Esophagus muscularis mucosa (tissue), 4 donors: ENCODE results near the gene FOS. TPM values are rescaled to one million over a fixed set of nuclear protein-coding genes. Genes with fewer than 3 reads are reported as not detected.

Source experiments
- DNase-seq: peaks from one replicate; pipeline ENCODE4 v3.0.0-alpha.2; 2017; ENCODE audit errors: extremely low spot score
- H3K27ac ChIP-seq, 4 donors: fragments of 200-600 bp; sonication (generic); replicated peaks in 1 of 4; 1 replicate in 3 of 4; 2 replicates in 1 of 4; pipeline ENCODE4 v1.5.1; 2016 to 2019; ENCODE audit warnings: mild to moderate bottlenecking in 1 of 4
- H3K27me3 ChIP-seq, 4 donors: fragments of 200-600 bp; sonication (generic); one replicate each; pipeline versions ENCODE4 v1.5.1 to v1.6.0; 2016 to 2019
- H3K36me3 ChIP-seq, 4 donors: fragments of 200-600 bp; sonication (generic); one replicate each; pipeline ENCODE4 v1.5.1; 2016 to 2019
- H3K4me1 ChIP-seq, 4 donors: fragments of 200-600 bp; sonication (generic); one replicate each; pipeline ENCODE4 v1.5.1; 2016 to 2019
- H3K4me3 ChIP-seq, 4 donors: fragments of 200-600 bp; sonication (generic); 1 replicate in 2 of 4; 2 replicates in 2 of 4; pipeline ENCODE4 v1.5.1; 2016 to 2019; ENCODE audit warnings: mild to moderate bottlenecking in 4 of 4, moderate library complexity in 1 of 4
- H3K9me3 ChIP-seq, 4 donors: fragments of 200-600 bp; sonication (generic); 1 replicate in 3 of 4; 2 replicates in 1 of 4; pipeline ENCODE4 v1.5.1; 2016 to 2019
- CTCF ChIP-seq, 3 experiments: fragments of 200-600 bp in 2 of 3; fragments of 450-650 bp in 1 of 3; sonication (generic) in 2 of 3; IDR thresholded peaks; one replicate each; pipeline ENCODE4 v1.5.1; 2017 to 2019; ENCODE audit warnings: antibody characterized with exemption in 3 of 3, mild to moderate bottlenecking in 2 of 3, moderate library complexity in 1 of 3
- EP300 ChIP-seq: sonication (generic); formaldehyde crosslinking; IDR thresholded peaks from one replicate; pipeline ENCODE4 v1.6.1; 2017; ENCODE audit warnings: antibody characterized with exemption
- POLR2A ChIP-seq: fragments of 450-650 bp; IDR thresholded peaks from one replicate; pipeline ENCODE4 v1.6.1; 2017; ENCODE audit warnings: antibody characterized with exemption, moderate library complexity, mild to moderate bottlenecking, low read depth
- POLR2AphosphoS5 ChIP-seq, 2 donors: sonication (generic); formaldehyde crosslinking; IDR thresholded peaks; one replicate each; pipeline ENCODE4 v1.6.1; 2017; ENCODE audit warnings: antibody characterized with exemption in 2 of 2
- WGBS: methylation state at CpG from one replicate; pipeline ENCODE4 v1.1.5; 2018; 5-methylcytosine and 5-hydroxymethylcytosine counted together
- intact Hi-C: fragments of 100-400 bp; cut with DNase I; formaldehyde crosslinking; loops from one replicate; pipeline ENCODE4 v1.15.1; 2023
- total RNA-seq, 4 donors: library from RNA; depleted of rRNA; stranded (reverse); fragments of >200 nt; gene quantifications; one replicate each; pipeline versions ENCODE4 v1.1.0 to v1.2.1, GENCODE V29; 2016

The FOS gene
- total RNA-seq, 4 donors from 2014 or later = 68.6 to 695 (median 143) TPM

DNA sequence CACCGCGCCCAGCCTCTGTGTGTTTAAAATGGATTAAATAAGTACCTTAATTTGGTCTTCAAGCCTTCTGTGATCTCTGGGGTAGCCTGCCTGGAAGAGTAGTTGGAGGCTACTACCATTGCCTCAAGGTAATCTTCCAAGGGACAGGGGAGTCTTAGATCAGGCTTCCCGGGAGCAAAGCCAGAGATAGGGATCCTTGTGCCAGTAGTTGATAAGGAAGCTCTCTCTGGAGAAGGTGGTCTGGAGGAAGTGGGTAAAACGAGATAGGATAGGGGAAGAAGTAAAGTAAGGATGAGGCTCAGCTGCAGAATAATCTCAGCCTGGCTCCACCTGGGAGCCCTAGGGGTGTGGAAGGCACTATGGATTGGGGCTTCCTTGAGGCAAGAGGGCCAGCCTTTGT, 38.5 kb downstream of the FOS start:
- no peak for TF ChIP-seq POLR2AphosphoS5 (IDR thresholded peaks at IDR 0.05)
- TF ChIP-seq EP300 = no peak
- no peak for TF ChIP-seq CTCF (IDR thresholded peaks at IDR 0.05)
- intact Hi-C loops = no loop called here
- 90% methylated on average over 4 of the region's 4 CpGs for WGBS

GRCh38 chr14:75318353-75318752, 39.7 kb downstream of the FOS start:
- intact Hi-C loops = no loop called here
- H3K36me3 ChIP-seq = no peaks in the 10 kb centered on the region
- H3K4me1 ChIP-seq = peaks cover 10 to 12% (median 11%) of the 10 kb centered on the region in 4 donors
- no peak overlapping the region for H3K4me3 ChIP-seq
- no peak for DNase-seq
- H3K9me3 ChIP-seq = no peaks in the 10 kb centered on the region
- TF ChIP-seq CTCF (IDR thresholded peaks at IDR 0.05) (no peak), EP300 (no peak), POLR2AphosphoS5 (IDR thresholded peaks at IDR 0.05) (no peak), POLR2A (no peak)
- H3K27ac ChIP-seq = no peak overlapping the region
- no peaks in the 10 kb centered on the region for H3K27me3 ChIP-seq

More for the DNA sequence above, 38.5 kb downstream of the FOS start:
- Histone ChIP-seq H3K9me3 (no peaks in the 10 kb centered on the region), H3K4me1 (peaks cover 11 to 15% (median 13%) of the 10 kb centered on the region in 4 donors), H3K27me3 (no peaks in the 10 kb centered on the region), H3K4me3 (no peak overlapping the region), H3K36me3 (no peaks in the 10 kb centered on the region), H3K27ac (no peak overlapping the region)
- no peak for DNase-seq

- no peak for DNase-seq
- no peaks in the 10 kb centered on the region for H3K36me3 ChIP-seq
- intact Hi-C loops = no loop called here
- H3K4me3 ChIP-seq = no peak overlapping the region
- WGBS = 82% methylated on average over 2 of the region's 2 CpGs
- no peak overlapping the region for H3K27ac ChIP-seq
- peaks cover 10 to 12% (median 11%) of the 10 kb centered on the region in 4 donors for H3K4me1 ChIP-seq
- TF ChIP-seq POLR2AphosphoS5 (IDR thresholded peaks at IDR 0.05) (no peak), POLR2A (no peak), CTCF (IDR thresholded peaks at IDR 0.05) (no peak), EP300 (no peak)
- no peaks in the 10 kb centered on the region for H3K9me3 ChIP-seq
- no peaks in the 10 kb centered on the region for H3K27me3 ChIP-seq
These were observed 40.4 kb downstream of the FOS start for GRCh38 chr14:75319021-75319420.

GRCh38 chr14:75320196-75320595, 41.6 kb downstream of the FOS start:
- intact Hi-C loops = loop anchor here (5.0 kb wide), 1 partner anchor 182 kb away; no protein-coding TSS in a partner anchor
- Histone ChIP-seq H3K9me3 (no peaks in the 10 kb centered on the region), H3K36me3 (no peaks in the 10 kb centered on the region), H3K27me3 (no peaks in the 10 kb centered on the region), H3K27ac (no peak overlapping the region), H3K4me1 (peaks cover 5 to 6% (median 5%) of the 10 kb centered on the region in 4 donors), H3K4me3 (no peak overlapping the region)
- no peak for TF ChIP-seq POLR2AphosphoS5 (IDR thresholded peaks at IDR 0.05)
- no peak for TF ChIP-seq POLR2A
- TF ChIP-seq EP300 = no peak
- TF ChIP-seq CTCF (IDR thresholded peaks at IDR 0.05) = no peak
- no peak for DNase-seq
- 42% methylated on average over 6 of the region's 7 CpGs for WGBS

GRCh38 chr14:75322746-75323145, 44.1 kb downstream of the FOS start:
- intact Hi-C loops = loop anchor here (5.0 kb wide), 1 partner anchor 180 kb away; no protein-coding TSS in a partner anchor
- no peaks in the 10 kb centered on the region for H3K27me3 ChIP-seq
- H3K36me3 ChIP-seq = no peaks in the 10 kb centered on the region
- TF ChIP-seq EP300 (no peak), POLR2AphosphoS5 (IDR thresholded peaks at IDR 0.05) (no peak)
- H3K4me1 ChIP-seq = no peaks in the 10 kb centered on the region
- H3K27ac ChIP-seq = no peak overlapping the region
- no peaks in the 10 kb centered on the region for H3K9me3 ChIP-seq
- DNase-seq = no peak
- WGBS = 100% methylated on average over 1 of the region's 1 CpG
- no peak overlapping the region for H3K4me3 ChIP-seq
